HG02623 (cell line): Measurements from ENCODE around the gene FOXD4L3.
"Not testable (repeated sequence)": the region's sequence is repeated elsewhere in the genome, so short reads cannot be mapped to it uniquely, and the experiment has no call there.

ENCODE experiments used
- ATAC-seq: cut with Tn5 transposase; IDR thresholded peaks from one replicate; pipeline ENCODE4 v1.9.1; 2021; ENCODE audit warnings: moderate library complexity; ENCODE audit not compliant: unreplicated experiment

The FOXD4L3 gene

DNA sequence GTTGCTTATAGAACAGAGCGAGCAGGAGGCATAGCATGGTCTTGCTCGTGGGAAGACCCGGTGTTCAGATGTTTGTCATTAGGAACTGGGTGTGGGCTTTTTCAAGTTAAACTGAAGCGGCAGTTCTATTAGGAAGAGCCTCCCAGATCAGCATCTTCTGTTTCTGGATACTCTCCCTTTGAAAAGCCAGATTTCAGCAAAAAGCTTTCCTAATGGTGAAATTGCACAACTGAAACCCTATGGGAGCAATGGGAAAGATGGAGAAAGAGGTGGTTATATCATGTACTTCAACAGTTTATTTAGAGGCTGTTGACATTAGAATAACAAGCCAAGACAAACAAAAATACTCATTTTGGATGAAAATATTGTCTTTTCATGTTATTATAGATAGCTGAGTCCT is 41.3 kb downstream of the FOXD4L3 start:
- ATAC-seq, result not testable (repeated sequence)

DNA sequence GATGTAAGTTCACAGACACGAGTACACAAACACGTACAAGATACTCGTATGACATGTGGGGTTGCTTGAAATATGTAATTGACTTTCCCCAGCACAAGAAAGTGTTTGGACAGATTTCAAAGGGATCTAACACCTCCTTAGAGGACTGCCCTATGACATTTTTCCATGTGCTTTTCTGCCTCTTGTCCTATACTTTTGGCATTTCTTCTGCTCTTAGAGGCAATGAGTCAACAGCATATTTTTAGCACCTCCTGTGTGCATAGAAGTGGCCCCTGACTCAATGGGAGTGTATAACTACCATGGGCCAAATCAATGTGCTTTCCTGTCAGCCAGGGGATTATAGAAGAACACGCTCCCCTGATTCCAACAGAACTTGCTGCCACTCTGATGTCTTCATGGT is 49.0 kb downstream of the FOXD4L3 start:
- not testable (repeated sequence) for ATAC-seq
